Mesothelial cell of epicardium (in vitro differentiated cells): ENCODE measurements around the gene ADGRF4. TPM values are rescaled to one million over a fixed set of nuclear protein-coding genes. Genes with fewer than 3 reads are reported as not detected.

ENCODE experiments used
- DNase-seq, 2 experiments: peaks; one replicate each; pipeline ENCODE4 v3.0.0; 2021; ENCODE audit warnings: low spot score in 2 of 2; ENCODE audit not compliant: unreplicated experiment in 2 of 2
- H3K27ac Mint-ChIP-seq: 2 replicates; pipeline ENCODE4 v1.8.0; 2021; ENCODE audit warnings: mixed read lengths
- H3K27me3 Mint-ChIP-seq: 2 replicates; pipeline ENCODE4 v1.8.0; 2021; ENCODE audit warnings: low read depth, mixed read lengths
- H3K36me3 Mint-ChIP-seq: 2 replicates; pipeline ENCODE4 v1.8.0; 2021; ENCODE audit warnings: mixed read lengths
- H3K4me1 Mint-ChIP-seq: 2 replicates; pipeline ENCODE4 v1.8.0; 2021; ENCODE audit warnings: mixed read lengths
- H3K4me3 Mint-ChIP-seq: 2 replicates; pipeline ENCODE4 v1.8.0; 2021; ENCODE audit warnings: mild to moderate bottlenecking, moderate library complexity, mixed read lengths
- H3K9me3 Mint-ChIP-seq: 2 replicates; pipeline ENCODE4 v1.8.0; 2021; ENCODE audit warnings: mixed read lengths
- CTCF ChIP-seq: fragments of 200-600 bp; sonication (generic); IDR thresholded peaks from one replicate; pipeline ENCODE4 v1.5.0; 2021; ENCODE audit warnings: antibody characterized with exemption; ENCODE audit not compliant: unreplicated experiment
- total RNA-seq: library from RNA; stranded (reverse); gene quantifications from 3 replicates; pipeline ENCODE4 v1.2.1, GENCODE V29; 2021

ADGRF4 gene
- total RNA-seq, 1 donor from 2014 or later = 1.3 TPM

GRCh38 chr6:47686411-47686810 is 12.0 kb upstream of the ADGRF4 start:
- no peak overlapping the region for H3K27ac Mint-ChIP-seq
- no peak for DNase-seq
- H3K4me1 Mint-ChIP-seq = no peaks in the 10 kb centered on the region
- no peak for TF ChIP-seq CTCF
- H3K36me3 Mint-ChIP-seq = no peaks in the 10 kb centered on the region
- no peak overlapping the region for H3K4me3 Mint-ChIP-seq
- peaks cover 3% of the 10 kb centered on the region for H3K9me3 Mint-ChIP-seq
- no peaks in the 10 kb centered on the region for H3K27me3 Mint-ChIP-seq

GRCh38 chr6:47687432-47687831 is 10.9 kb upstream of the ADGRF4 start:
- peaks cover 3% of the 10 kb centered on the region for H3K9me3 Mint-ChIP-seq
- H3K27ac Mint-ChIP-seq = no peak overlapping the region
- H3K4me1 Mint-ChIP-seq = no peaks in the 10 kb centered on the region
- no peak overlapping the region for H3K4me3 Mint-ChIP-seq
- no peak for DNase-seq
- no peaks in the 10 kb centered on the region for H3K27me3 Mint-ChIP-seq
- H3K36me3 Mint-ChIP-seq = no peaks in the 10 kb centered on the region
- no peak for TF ChIP-seq CTCF

- Mint-ChIP-seq H3K27me3 (no peaks in the 10 kb centered on the region), H3K36me3 (no peaks in the 10 kb centered on the region), H3K27ac (no peak overlapping the region), H3K4me1 (no peaks in the 10 kb centered on the region), H3K9me3 (no peaks in the 10 kb centered on the region), H3K4me3 (no peak overlapping the region)
- DNase-seq = no peak
- TF ChIP-seq CTCF = no peak
These were observed 8.2 kb upstream of the ADGRF4 start for GRCh38 chr6:47690214-47690613.

DNA sequence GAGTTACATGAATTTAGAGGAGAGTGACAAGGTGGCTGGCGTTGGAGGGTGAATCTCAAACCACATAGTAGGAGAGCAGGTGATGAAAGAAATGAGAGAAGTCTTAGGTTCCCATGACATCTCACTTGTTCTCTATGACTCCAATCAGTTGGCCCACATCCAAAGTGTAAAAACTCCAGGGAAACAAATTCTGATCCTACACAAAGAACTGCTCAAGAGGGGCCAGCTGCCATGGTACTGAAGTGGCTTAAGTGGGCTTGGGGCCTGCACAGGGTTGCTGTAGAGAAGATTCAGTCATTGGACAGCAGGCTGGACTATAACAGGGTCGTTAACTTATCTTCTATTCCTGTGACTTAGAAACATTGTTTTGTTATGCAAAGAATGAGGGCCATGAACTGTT is 7.6 kb upstream of the ADGRF4 start:
- no peaks in the 10 kb centered on the region for H3K27me3 Mint-ChIP-seq
- no peak for TF ChIP-seq CTCF
- H3K27ac Mint-ChIP-seq = no peak overlapping the region
- no peaks in the 10 kb centered on the region for H3K9me3 Mint-ChIP-seq
- no peak for DNase-seq
- no peak overlapping the region for H3K4me3 Mint-ChIP-seq
- H3K4me1 Mint-ChIP-seq = no peaks in the 10 kb centered on the region
- H3K36me3 Mint-ChIP-seq = no peaks in the 10 kb centered on the region

DNA sequence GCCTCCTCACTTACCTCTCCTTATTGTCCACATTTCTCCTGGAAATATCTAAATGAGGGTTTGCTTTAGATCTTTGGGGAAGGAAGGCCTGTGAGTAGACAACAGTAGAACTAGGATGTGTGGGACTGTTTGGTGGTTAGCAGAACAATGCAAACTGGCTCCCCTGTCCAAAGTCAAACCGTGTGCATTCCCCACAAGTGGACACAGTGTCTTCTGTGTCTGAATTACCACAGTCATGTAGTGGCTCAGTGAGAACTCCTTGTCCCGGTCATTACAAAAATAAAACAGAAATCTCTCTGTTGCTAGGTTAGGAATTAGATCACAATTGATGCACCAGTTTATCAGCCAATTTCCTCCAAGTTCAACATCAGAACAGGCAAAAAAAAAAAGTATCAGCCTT is 455 bp upstream of the ADGRF4 start:
- Mint-ChIP-seq H3K27me3 (no peaks in the 10 kb centered on the region), H3K4me1 (peaks cover 24% of the 10 kb centered on the region), H3K9me3 (no peaks in the 10 kb centered on the region), H3K36me3 (no peaks in the 10 kb centered on the region), H3K4me3 (no peak overlapping the region), H3K27ac (no peak overlapping the region)
- no peak for TF ChIP-seq CTCF
- no peak for DNase-seq

- Mint-ChIP-seq H3K36me3 (no peaks in the 10 kb centered on the region), H3K4me1 (peaks cover 24% of the 10 kb centered on the region), H3K9me3 (no peaks in the 10 kb centered on the region), H3K27me3 (no peaks in the 10 kb centered on the region), H3K27ac (no peak overlapping the region), H3K4me3 (no peak overlapping the region)
- TF ChIP-seq CTCF = no peak
- no peak for DNase-seq
These were observed 1.7 kb downstream of the ADGRF4 start for GRCh38 chr6:47700053-47700452.
